GM12875 (cell line): ENCODE measurements around the gene PDGFC.

Experiments
- H3K4me3 ChIP-seq: one replicate; pipeline ENCODE4 v1.5.1; 2011; ENCODE audit warnings: low read depth, low read length, control low read depth
- TF ChIP-seq, protein P1 (sequence below): IDR thresholded peaks from 2 replicates; pipeline ENCODE4 v1.5.1; 2011; ENCODE audit warnings: low read depth, mild to moderate bottlenecking, control low read depth, inconsistent platforms, low read length, moderate library complexity, borderline replicate concordance; ENCODE audit not compliant: insufficient read depth

PDGFC gene

DNA sequence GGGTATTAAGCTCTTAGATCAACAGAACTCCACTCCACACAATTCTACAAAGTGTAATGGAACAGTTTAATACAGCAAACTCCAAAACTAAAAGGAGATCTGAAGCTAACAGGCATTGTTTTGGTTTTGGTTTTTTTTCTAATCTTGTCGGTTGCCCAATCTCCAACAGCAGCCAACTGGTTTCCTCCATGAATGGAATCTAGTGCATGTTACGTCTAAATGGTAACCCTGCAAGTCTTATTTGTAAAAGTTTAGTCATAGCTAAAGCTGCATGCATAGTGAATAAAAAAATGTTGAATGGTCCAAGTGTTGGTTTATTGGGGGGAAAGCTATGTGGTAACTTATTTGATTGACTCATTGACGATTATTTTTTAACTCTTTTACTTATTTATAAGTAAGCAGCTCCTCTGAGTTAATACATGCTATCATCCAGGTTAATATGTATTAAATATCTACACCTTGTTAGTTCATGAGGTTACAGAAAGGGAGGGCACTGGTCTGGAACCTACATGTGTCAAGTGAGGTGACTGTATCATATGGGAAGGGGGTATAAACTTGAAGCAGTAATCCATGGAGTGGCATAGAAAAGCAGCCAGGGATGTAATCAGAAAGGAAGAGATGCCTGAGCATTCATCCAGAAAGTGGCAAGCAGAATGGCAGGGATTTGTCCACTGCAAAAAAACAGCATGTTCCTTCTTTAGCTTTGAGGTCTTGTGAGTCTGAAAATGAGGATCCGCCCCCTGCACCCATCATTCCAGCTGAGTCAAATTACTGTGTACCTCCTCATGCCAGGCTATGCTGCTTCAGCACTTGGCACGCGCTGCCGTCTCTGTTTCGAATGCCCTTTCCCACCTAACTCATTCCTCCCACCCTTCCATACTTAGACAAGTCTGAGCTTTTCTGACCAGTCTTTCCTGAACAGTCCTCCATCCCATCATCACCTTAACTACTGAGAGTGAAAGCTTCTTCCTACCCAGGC lies 81.7 kb downstream of the PDGFC start:
- TF ChIP-seq, protein P1, sequence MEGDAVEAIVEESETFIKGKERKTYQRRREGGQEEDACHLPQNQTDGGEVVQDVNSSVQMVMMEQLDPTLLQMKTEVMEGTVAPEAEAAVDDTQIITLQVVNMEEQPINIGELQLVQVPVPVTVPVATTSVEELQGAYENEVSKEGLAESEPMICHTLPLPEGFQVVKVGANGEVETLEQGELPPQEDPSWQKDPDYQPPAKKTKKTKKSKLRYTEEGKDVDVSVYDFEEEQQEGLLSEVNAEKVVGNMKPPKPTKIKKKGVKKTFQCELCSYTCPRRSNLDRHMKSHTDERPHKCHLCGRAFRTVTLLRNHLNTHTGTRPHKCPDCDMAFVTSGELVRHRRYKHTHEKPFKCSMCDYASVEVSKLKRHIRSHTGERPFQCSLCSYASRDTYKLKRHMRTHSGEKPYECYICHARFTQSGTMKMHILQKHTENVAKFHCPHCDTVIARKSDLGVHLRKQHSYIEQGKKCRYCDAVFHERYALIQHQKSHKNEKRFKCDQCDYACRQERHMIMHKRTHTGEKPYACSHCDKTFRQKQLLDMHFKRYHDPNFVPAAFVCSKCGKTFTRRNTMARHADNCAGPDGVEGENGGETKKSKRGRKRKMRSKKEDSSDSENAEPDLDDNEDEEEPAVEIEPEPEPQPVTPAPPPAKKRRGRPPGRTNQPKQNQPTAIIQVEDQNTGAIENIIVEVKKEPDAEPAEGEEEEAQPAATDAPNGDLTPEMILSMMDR = no peak
- no peak overlapping the region for H3K4me3 ChIP-seq

DNA sequence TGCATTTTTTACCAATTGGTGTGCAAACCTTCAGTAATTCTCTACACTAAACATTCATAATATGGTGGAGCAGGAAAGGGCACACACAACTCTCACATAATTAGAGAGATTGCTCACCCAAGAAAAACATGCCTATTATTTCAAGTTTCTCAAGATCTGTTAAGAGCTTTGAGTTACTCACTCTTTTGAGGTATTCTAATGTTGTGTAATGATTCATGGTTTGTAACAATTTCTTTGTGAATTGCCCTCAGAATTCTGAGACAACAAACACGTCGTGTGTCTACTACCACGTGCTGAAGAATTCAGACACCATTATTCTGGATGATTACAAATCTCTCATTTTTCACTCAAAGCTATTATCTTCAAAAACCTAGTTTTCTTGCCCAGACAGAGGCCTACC lies 82.8 kb downstream of the PDGFC start:
- H3K4me3 ChIP-seq = no peak overlapping the region
- TF ChIP-seq, protein P1 = no peak

DNA sequence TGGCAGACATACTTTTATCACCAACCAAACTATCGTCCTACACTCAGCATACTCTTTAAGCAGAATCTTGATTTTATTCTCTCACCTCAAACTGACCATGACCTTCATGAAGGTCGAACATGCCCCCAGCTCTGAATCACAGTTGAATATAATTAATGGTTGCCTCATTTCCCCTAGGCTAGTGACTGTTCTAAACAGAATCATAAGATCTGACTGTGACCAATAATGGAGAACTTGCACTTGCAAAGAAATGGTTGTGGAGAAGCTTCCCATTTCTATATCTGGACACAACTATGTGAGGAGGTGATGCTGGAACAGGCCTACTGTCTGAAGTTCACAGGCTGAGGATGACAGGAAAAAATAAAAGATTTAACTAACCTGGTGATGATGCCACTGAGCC lies 85.1 kb downstream of the PDGFC start:
- no peak overlapping the region for H3K4me3 ChIP-seq
- TF ChIP-seq, protein P1 = no peak

DNA sequence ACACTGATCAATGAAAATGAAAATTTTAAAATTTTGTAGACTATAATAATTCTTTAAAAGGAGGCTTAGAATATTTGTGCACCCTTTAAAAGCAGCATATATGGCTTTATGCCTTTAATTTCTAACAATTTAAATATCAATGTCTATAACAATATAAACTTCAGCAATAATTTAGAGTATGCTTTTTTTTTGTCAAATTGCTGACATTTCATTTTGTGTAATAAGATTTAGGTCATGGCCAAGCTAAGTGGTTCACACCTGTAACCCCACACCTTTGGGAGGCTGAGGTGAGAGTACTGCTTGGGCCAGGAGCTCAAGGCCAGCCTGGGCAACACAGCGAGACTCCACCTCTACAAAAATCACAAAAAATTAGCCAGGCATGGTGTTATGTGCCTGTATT lies 86.2 kb downstream of the PDGFC start:
- no peak overlapping the region for H3K4me3 ChIP-seq

DNA sequence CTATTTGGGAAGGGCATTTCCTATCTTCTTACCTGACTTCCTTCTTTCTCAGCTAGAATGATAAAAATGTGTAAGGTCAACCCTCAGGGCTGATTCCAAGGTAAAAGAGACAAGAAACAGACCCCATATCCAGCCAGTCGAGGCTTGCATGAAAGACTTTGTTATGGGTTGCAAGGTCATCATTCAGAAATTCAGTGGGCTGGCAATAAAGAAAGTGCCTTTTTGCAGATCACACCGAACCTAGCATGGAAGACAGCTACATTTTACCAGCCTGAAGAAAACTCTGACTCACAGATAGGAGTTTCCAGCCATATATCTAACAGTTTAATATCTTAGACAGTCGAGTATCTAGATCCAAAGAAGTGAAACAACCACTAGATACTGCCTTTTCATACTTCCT lies 87.4 kb downstream of the PDGFC start:
- TF ChIP-seq, protein P1 = no peak
- no peak overlapping the region for H3K4me3 ChIP-seq

More for the DNA sequence above, 86.2 kb downstream of the PDGFC start:
- TF ChIP-seq, protein P1 = no peak

DNA sequence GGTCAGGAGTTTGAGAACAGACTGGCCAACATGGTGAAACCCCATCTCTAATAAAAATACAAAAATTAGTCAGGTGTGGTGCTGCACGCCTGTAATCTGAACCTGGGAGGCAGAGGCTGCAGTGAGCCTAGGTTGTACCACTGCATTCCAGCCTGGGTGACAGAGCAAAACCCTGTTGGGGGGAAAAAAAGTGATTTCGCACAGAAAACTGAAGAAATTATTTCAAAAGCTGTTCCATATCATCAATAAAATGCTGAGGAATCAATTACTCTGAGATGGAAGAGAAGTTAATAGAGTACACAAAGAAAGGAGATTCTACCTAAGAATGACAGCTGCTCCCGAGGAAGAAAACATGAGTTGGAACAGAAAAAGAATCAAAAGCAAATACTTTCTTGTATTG lies 95.9 kb downstream of the PDGFC start:
- no peak overlapping the region for H3K4me3 ChIP-seq
- TF ChIP-seq, protein P1 = no peak

DNA sequence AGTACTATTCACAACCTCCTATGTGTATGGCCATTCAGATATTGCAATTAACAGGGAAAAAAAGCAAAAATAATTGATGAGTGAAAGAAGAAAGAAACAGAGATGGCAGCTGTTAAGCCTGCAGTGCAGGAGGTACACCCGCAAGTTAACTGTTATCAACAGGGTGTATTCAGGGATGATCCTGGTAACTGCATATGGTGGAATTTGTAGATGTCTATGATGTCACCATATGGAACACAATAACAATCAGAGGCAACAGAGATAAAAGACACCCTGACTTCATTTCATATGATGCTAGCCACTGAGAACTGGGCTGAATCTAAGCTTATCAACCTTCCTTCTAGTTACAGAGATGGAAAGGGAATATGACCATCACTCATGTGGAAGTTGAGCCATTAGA lies 96.5 kb downstream of the PDGFC start:
- no peak overlapping the region for H3K4me3 ChIP-seq
- TF ChIP-seq, protein P1 = no peak
